ENCODE data around the gene TAF1C.

Gene TAF1C

DNA sequence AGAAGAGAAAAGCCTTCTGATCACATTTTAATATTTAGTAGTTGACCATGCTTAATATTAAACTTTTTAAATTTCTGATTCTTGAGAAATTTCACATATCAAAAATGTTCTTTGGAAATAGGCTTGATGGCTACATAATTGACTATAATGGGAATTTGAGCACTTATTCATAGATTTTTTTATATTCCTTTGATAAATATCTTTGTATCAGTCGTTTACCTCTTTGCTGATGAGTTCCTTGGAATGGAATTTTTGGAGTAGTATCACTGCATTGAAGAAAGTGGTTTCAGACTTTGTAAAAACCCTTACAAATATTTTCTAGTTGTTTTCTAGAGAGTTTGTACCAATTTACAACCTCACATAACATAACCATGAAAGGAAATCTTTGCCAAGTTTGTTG, 27.1 kb downstream of the TAF1C start:
- no peak for DNase-seq (ENCODE audit: low spot score)

DNA sequence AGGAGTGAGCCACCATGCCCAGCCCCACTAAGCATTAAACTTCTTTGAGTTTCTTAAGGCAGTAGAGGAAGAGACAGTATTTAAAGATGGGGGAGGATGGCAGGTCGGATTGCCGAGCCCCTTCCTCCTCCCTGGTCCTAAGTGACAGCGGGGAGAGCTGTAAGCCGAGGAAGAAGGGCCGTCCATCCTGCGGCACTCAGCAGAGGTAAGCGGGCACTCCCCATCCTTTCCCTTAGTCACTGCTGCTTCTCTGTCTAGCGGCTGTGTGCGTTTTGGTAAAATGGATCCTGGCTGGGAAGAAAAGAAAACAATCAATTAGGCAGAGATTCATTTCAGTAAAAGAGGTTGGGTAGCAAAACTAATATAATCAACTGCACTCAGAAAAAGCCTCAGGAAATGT, 27.9 kb downstream of the TAF1C start:
- DNase-seq (ENCODE audit: low spot score): no peak

DNA sequence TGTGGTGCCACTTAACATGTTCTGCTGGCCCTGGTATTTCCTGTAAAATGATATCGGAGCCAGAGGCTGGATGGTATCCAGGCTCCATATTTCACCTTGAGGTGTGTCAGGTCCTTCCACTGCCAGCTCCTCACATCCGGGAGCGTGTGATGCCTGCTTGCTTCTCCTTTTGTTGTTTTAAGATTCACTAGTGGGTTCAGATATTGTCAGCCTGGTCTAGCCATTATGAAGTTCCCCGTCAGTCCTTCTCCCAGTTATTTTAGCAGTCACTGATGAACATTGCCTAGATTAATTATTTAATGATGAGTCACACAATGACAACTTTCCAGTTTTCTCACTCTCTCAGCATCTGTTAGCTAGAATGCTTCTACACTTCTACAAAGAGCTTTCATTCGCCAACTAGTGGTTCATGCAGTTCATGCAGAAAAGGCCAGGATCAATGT, 30.5 kb downstream of the TAF1C start:
- no peak for DNase-seq (ENCODE audit: low spot score)

DNA sequence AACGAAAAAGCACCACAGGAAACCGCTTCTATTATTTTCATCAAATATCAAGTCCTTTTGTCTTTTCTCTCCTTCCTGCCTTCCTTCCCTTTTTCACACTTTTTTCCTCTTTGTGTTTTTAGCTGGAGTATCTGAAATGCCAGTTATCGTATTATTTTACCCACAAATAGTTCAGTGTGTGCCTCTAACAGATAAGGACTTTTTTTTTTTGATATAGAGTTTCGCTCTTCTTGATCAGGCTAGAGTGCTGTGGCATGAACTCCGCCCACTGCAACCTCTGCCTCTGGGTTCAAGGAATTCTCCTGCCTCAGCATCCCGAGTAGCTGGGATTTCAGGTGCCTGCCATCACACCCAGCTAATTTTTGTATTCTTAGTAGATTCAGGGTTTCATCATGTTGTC, 31.1 kb downstream of the TAF1C start:
- DNase-seq (ENCODE audit: low spot score): no peak

DNA sequence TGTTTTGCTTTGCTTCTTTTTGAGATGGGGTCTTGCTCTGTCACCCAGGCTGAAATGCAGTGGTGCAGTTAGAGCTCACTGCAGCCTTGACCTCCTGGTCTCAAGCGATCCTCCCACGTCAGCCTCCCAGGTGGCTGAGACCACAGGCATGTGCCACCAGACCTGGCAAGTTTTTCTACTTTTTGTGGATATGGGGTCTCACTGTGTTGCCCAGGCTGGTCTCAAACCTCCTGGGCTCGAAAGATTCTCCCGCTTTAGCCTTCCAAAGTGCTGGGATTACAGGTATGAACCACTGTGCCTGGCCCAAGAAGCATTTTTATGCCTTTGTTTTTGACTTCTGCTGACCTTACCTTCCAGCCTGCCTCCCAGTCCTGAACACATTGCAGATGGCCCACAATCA, 31.6 kb downstream of the TAF1C start:
- DNase-seq (ENCODE audit: low spot score): no peak

DNA sequence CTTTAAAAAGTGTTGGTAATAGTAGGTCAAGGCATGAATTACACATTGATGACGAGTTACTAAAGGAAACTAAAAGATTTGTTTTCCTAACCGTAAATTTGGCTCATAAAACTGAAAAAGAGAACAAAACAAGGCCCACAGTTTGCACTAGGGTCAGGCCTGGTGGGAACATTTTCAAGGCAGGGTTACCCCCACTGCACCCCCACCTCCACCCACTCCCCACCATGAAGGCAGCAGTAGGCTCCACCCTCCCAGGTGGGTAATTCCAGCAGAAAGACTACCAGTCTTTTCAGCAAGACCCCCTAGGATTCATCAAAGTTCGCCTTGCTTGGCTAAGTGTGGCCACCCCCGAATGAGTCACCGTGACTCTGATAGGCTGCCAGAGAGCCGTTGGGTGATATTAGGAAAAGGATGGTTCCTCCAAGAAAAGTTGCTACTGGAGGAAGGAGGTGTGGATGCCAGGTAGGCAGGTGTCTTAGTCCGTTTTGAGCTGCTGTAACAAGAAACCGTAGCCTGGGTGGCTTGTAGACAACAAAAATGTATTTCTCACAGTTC, 33.1 kb downstream of the TAF1C start:
- no peak for DNase-seq (ENCODE audit: low spot score)

DNA sequence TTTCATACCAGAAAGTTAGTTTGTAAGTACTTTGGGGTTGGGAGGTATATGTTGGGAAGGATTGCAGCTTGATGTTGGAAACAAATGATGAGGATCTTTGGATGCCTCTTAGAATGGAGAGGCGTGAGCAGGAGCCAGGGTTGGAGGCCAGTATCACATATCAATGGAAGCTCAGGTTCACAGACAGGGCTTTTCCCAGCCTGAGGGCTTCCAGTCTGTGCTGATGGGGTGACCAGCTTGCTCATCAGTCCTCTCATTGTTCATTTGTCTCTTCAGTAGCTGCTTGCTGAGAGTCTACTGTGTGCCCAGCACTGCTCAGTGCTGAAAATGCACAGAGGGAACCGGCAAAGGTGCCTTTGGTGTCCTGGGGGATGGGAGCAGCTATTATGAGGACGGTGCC, 35.9 kb downstream of the TAF1C start:
- DNase-seq (ENCODE audit: low spot score): no peak

DNA sequence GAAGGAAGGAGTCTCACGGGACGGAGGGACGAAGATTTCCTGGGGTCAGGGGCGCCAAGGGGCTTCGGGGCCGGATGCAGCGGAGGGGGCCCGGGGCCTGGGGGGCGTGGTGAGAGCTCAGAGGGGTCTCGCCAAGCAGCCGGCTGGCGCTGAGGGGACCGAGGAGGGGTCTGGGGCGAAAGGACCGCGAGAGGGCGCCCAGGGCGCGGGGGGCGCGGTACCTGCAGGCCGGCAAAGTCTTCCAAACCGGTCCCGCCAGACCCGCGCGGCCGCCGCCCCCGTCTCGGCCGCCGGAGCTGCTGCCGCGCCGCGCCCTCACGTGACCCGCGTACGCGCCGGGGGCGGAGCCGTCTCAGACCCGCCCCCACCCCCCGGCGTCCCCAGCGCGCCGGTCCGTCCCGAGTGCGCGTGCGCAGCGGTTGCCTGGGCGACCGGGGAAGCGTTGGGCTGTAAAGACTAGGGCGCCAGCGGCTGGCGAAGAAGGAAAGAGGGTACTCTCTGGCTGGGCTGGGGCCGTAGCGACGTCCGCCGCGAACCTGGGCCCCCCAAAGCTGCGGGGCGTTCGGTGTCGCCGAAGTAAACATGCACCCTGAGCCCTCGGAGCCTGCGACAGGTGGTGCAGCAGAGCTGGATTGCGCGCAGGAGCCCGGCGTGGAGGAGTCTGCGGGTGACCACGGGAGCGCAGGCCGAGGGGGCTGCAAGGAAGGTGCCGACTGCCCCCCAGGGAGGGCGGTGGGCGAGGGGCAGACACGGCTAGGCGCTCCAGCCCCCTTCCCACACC, 41.8 kb downstream of the TAF1C start, which contains the start of the genes DNAAF1 and HSDL1:
Gene DNAAF1, plus strand, starts transcription at position 450 of the 781 bp plus-strand sequence. Its CDS starts 133 bp downstream, at position 583.
Gene HSDL1, minus strand, starts transcription at position 319 of the 781 bp plus-strand sequence. CDS start 13,856 bp downstream, outside the sequence.
- DNase-seq (ENCODE audit: low spot score): peak; percentile 98

DNA sequence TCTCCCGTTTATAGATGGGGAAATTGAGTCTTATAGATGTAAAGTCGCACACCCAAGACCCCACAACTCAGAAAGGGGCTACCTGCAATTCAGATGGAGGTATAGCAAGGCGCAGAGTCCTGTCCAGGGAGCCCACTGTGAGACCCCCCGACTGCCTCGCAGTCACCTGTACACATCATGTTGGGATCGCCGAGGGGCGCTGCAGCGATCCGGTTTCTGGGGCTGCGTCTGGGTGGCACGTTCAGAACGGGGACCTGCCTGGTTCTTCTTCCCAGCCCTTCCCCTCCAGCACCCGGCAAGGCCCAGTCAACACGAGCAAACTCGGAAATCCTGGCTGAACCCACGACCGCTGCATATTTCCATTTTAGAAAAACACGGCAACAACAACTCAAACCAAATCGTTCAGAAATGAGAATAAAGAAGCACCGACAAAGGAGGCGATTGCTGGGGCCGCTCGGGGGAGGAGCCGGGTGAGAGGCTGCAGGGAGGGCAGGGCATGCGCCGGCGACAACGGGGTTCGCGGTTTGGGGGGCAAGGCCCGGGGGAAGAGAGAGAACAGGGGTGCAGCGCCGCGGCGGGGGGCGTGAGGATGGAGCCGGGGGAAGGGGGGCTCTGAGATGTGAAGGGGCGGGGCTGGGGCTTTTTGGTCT, 42.5 kb downstream of the TAF1C start:
- DNase-seq (ENCODE audit: low spot score): peak; percentile 40

DNA sequence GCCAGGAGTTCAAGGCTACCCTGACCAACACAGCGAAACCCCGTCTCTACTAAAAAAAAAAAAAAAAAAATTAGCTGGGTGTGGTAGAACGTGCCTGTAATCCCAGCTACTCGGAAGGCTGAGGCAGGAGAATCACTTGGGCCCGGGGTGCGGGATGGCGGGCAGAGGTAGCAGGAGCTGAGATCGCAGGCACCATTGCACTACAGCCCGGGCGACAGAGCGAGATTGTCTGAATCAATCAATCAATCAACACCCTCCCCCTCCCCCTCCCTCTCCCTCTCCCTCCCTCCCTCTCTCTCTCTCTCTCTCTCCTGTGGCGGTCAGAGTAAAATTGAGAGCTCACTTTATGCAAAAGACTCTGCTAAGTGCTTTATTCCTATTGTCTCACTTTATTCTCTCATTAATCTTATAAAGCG, 43.1 kb downstream of the TAF1C start:
- no peak for DNase-seq (ENCODE audit: low spot score)

DNA sequence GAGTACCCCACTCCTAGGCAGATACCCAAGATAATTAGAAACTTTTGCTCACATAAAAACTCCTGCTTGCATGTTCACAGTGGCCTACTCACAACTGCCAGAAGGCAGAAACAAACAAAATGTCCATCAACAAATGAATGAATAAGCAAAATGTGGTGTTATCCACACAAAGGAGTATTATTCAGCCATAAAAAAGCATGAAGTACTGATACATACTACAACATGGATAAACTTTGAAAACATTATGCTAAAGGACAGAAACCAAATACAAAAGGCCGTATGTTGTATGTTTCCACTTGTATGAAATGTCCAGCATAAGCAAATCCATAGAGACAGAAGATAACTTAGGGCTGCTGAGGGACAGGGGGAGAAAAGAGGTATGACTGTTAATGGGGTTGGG, 43.8 kb downstream of the TAF1C start:
- DNase-seq (ENCODE audit: low spot score): no peak

DNA sequence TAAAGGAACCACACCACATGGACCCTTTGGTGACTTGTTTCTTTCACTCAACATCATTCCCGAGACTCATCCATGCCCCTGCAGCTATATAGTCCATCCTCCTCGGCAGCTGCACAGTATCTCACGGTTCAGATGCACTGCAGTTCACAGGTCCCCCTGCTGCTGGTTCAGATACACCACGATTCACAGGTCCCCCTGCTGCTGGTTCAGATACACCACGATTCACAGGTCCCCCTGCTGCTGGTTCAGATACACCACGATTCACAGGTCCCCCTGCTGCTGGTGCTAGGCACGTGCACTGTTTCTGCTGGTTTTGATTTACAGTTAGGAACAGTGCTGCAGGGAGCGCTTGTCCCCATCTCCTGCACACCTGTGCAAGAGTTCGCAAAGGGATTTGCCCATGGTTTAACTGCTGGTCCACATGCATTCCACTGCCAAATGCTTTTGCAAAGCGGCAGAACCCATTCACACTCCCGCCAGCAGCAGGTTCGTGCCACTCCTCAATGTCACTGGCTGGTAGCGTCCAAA, 45.6 kb downstream of the TAF1C start:
- DNase-seq (ENCODE audit: low spot score): no peak

DNA sequence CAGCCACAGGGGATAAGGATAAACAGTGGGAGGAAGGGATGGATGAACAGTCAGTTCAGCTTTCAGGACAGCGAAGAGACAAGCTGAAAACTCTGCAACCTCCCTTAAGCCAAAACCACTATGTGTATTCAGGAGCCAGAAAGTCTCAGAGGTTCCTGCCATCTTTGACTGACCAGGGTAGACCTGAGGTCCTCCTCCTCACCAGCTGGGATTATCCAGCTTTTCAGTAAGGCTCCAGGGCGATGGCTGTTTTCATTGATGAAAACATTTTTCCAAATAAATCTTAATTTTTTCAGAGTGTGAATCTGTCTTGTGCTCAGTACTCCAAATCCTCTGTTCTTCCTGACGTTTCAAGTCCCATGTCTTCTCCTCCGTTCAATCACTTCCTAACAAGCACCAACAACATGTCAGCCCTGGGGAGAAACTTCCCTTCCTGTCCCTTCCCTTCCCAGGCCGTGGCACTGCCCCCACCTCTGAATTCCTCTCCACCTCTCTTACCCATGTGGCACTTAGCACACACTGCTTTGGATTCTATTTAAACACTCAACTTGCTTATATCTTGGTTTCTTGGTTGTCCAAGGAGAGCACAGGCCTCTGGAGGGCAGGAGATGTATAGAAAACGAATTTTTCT, 47.1 kb downstream of the TAF1C start:
- DNase-seq (ENCODE audit: low spot score): no peak

DNA sequence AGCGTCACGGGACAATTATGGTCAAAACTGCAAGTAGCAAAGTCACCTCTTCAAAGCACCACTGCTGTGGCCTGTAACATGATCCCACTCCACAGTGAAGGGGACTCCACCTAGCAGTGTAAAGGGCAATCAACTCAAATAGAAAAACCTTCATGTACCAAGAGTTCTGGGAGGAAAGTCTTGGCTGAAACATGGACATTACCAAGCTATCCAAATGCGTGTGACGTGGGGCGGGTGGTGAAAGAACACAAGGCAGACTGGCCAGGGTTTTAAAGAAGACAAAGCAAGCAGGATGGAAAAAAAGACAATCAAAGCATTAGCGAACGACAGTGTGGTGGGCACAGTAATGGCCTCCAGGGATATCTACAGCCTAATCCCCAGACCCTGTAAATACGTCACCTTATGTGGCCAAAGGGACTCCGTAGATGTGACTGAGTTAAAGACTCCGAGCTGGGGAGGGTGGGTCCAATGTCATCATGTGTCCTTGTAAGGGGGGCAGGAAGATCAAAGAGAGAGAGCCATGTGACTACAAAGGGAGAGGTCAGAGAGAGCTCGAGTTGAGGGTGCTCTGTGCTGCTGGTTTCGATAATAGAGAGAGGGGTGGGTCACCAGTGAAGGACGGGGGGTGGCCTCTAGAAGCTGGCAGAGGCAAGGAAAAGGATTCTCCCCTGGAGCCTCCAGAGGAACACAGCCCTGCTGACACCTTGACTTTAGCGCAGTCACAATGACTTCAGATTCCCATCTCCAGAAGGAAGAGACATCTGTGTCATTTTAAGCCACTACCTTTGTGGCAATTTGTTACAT, 47.8 kb downstream of the TAF1C start:
- no peak for DNase-seq (ENCODE audit: low spot score)

DNA sequence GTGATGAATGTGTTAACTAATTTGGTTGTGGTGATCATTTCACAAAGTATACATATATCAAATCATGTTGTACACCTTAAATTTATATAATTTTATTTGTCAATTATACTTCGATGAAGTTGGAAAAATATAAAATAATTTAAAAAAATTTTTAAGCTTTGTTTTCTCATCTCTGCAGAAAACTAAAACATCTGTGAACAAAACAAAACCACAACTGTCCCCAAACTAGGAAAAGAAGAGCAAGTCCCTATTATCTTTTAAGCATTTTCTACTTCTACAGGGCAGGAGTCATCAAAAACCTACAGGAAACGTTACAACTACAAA, 48.4 kb downstream of the TAF1C start:
- DNase-seq (ENCODE audit: low spot score): no peak

DNA sequence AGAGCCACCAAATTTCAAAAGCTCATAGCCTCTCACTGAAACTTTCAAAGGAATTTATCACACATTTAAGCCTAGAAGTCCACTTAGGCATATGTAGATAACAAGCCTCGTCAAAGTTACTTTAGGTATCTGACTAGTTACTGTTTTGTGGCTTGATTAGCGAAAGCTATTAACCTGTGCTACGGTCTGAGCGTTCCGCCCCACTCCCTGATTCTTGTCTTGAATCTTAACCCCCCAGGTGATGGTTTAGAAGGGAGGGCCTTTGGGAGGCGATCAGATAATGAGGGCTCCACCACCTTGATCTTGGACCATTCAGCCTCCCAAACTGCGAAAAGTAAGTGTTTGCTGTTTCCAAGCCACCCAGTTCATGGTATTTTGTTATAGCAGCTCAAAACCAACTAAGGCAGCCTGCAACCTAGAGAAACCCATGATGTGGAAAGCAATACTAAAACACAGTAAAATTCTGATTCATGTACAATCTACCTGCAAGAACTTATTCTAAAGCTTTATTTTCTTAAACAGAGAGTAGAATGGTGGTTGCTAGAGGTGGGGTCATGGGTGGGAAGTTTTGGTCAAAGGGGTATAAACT, 49.0 kb downstream of the TAF1C start:
- no peak for DNase-seq (ENCODE audit: low spot score)

DNA sequence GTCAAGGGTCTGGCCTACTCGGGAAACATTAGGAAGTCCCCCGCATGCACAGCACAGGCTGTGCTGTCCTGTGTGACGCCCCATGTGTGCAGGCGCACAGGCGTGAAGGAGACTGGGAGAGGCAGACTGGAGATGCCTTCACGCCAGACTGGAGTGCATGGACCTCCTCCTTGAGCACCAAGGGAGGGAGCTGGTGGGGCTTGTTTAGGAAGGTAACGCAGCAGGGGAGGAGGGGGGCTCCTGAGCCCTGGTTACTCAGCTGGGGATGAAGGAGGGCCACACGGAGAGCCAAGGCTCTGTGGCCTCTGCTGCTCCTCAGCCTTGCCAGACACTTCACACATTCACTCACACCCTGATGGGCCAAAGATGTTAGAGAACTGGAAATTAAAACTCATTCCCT, 49.6 kb downstream of the TAF1C start:
- no peak for DNase-seq (ENCODE audit: low spot score)

DNA sequence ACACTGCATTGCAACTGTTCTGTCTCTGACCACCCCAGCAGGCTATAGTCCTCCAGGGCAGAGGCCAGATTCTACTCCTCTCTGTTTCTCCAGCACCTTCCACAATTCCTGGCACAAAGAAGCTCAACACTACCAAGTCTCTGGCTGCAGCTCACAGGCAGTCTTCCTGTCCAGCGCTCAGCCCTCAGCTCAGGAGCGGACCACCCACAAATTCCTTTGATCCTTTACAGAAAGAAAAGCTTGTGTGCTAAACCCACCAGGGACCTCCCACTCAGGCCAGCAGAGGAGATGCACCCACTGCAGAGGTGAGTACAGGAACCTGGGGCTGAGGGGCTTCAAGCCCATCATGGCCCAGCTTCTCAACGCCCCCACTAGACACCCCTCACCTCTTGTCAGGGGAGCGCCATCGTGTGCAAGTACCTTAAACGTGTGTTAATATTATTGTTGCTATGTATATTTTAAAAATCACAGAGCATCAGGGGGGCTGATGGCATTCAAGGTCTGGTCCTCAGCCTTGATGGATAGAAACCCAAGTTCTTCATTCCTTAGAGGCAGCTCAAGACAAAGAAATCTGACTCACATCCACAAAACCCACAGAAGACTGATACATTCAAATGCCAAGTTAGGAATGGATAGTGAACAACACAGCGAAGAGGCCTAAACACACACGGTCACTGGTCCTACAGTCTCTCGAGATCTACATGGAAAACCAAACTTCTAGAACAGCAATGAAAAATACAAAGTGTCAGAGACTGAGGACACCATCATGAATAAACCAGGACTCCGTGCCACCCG, 50.3 kb downstream of the TAF1C start:
- DNase-seq (ENCODE audit: low spot score): no peak

DNA sequence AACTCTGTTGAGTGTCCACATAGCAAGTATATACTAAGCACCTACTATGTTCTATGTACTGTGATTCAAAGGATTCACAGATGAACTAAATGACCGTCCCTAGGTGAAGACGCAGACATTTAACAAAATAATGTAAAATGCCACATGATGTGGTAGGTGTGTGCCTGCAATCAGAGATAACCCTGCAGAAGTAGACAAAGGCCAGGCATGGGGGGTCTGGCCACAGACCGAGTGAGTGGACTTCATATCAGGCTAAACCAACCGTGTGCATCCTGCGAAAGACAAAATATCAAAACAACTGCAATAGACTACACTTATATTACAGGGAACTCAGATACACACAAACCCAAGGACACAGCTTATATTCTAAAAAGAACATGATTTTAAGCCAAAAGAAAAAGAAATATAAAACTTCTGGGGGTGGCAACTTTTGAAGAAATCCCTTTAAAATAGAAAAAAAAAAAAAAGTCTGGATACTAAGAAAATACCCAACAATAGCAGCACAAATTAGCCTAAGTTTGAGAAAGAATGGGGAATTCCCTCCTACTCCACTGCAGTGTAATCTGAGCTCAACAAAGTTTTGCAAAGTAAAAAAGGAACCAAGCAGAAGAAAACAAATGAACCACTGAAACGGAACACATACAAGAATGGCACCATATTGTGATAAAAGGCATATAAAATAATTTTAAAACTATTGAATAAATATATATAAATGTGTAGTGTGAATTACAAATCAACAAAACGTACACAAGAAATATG, 54.2 kb downstream of the TAF1C start:
- DNase-seq (ENCODE audit: low spot score): no peak

DNA sequence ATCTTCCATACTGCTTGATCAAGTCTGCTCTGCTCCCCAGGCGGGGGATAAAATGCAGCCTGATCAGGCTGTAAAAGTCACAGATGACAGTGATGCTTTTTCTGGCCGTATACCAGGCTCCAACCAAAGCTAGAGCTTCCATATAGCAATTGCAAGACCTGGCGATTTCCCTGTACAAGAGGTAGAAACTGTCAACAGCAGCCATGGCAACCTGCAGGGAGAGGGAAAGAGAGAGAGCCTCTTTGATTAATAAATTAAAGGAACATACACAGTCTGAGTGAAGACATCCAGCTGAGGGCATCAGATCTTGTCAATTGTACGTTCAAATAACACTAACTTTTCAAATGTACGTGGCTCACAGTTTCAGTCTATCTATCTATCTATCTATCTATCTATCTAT, 55.7 kb downstream of the TAF1C start:
- DNase-seq (ENCODE audit: low spot score): no peak

Measured in hepatic stellate cell (primary cell).